H1 (cell line): ENCODE results near the gene SPDYA.

Experiments used
- BCL11A ChIP-seq, 2 experiments: IDR thresholded peaks; one replicate each; pipeline ENCODE4 v1.6.1; 2011; ENCODE audit warnings: low read depth in 2 of 2, low read length in 2 of 2, mild to moderate bottlenecking in 2 of 2
- CTCF ChIP-seq, 3 experiments: IDR thresholded peaks; 1 replicate in 2 of 3; 2 replicates in 1 of 3; pipeline versions ENCODE4 v1.5.1 to v1.6.1; 2011; ENCODE audit warnings: low read length in 3 of 3, mild to moderate bottlenecking in 3 of 3, inconsistent platforms in 2 of 3, low read depth in 1 of 3, moderate library complexity in 1 of 3; ENCODE audit not compliant: insufficient read depth in 1 of 3; ENCODE audit errors: control extremely low read depth in 1 of 3
- GABPA ChIP-seq: IDR thresholded peaks from 2 replicates; pipeline ENCODE4 v1.6.1; 2011; ENCODE audit warnings: mild to moderate bottlenecking, low read length, moderate library complexity, borderline replicate concordance; ENCODE audit not compliant: insufficient read depth
- MAFK ChIP-seq: IDR thresholded peaks from 2 replicates; pipeline ENCODE4 v1.6.1; 2012; ENCODE audit warnings: low read depth, mild to moderate bottlenecking, improper control_type of control experiment, low read length
- YY1 ChIP-seq: IDR thresholded peaks from 2 replicates; pipeline ENCODE4 v1.6.1; 2011; ENCODE audit warnings: low read depth, mild to moderate bottlenecking, low read length

- TF ChIP-seq CTCF (IDR thresholded peaks at IDR 0.05; ENCODE audit: control extremely low read depth in 1 of 3, insufficient read depth in 1 of 3, low read depth in 1 of 3, low read length in 3 of 3), result no peak
- no peak for TF ChIP-seq MAFK
- no peak for TF ChIP-seq GABPA
- no peak for TF ChIP-seq YY1
- no peak for TF ChIP-seq BCL11A (IDR thresholded peaks at IDR 0.05; ENCODE audit: low read depth in 2 of 2, low read length in 2 of 2)
These were observed 44.6 kb downstream of the SPDYA start for GRCh38 chr2:28855193-28855592.
